Bronchial epithelial cell (primary cell): ENCODE results near the gene ABCA4. TPM values are rescaled to one million over a fixed set of nuclear protein-coding genes. Genes with fewer than 3 reads are reported as not detected.

Experiments used
- DNase-seq: peaks from one replicate; pipeline ENCODE4 v3.0.0-alpha.2; 2010; ENCODE audit warnings: low read depth
- FAIRE-seq: peaks from 2 replicates; lab custom pipeline; 2011; peaks lifted over from hg19 to GRCh38; lab: Jason Lieb, UNC
- H3K27me3 ChIP-seq: 2 replicates; pipeline ENCODE4 v1.5.1; 2011; ENCODE audit warnings: low read length; ENCODE audit not compliant: control insufficient read depth, insufficient read depth
- H3K36me3 ChIP-seq: 2 replicates; pipeline ENCODE4 v1.5.1; 2011; ENCODE audit warnings: low read length; ENCODE audit not compliant: control insufficient read depth, insufficient read depth
- H3K4me3 ChIP-seq: 2 replicates; pipeline ENCODE4 v1.5.1; 2011; ENCODE audit warnings: mild to moderate bottlenecking, low read depth, low read length, control low read depth
- CTCF ChIP-seq: IDR thresholded peaks from 2 replicates; pipeline ENCODE4 v1.5.1; 2011; ENCODE audit warnings: mild to moderate bottlenecking, moderate library complexity, low read length, control low read depth, inconsistent platforms; ENCODE audit not compliant: insufficient read depth, severe bottlenecking
- total RNA-seq: library from RNA; depleted of rRNA; stranded (reverse); fragments of >200 nt; gene quantifications from 2 replicates; pipeline ENCODE4 v1.2.1, GENCODE V29; 2014

Gene ABCA4
- total RNA-seq, 1 donor from 2014 or later = under 0.01 TPM

- H3K36me3 ChIP-seq = no peaks in the 10 kb centered on the region
- TF ChIP-seq CTCF = peak; percentile 68
- DNase-seq = peak; percentile 65
- H3K27me3 ChIP-seq = no peaks in the 10 kb centered on the region
- H3K4me3 ChIP-seq = no peak overlapping the region
- FAIRE-seq = no peak
These were observed 95.3 kb downstream of the ABCA4 start for GRCh38 chr1:94025383-94026340.

- DNase-seq (no peak), FAIRE-seq (no peak)
- TF ChIP-seq CTCF = no peak
- Histone ChIP-seq H3K4me3 (no peak overlapping the region), H3K36me3 (no peaks in the 10 kb centered on the region), H3K27me3 (no peaks in the 10 kb centered on the region)
These were observed 96.7 kb downstream of the ABCA4 start for GRCh38 chr1:94024104-94024792.

- Histone ChIP-seq H3K36me3 (no peaks in the 10 kb centered on the region), H3K4me3 (no peak overlapping the region), H3K27me3 (no peaks in the 10 kb centered on the region)
- FAIRE-seq (peak; percentile 97), DNase-seq (peak; percentile 90)
- TF ChIP-seq CTCF = no peak
These were observed 98.3 kb downstream of the ABCA4 start for GRCh38 chr1:94022471-94023189.

GRCh38 chr1:94020764-94021579 lies 100.0 kb downstream of the ABCA4 start:
- TF ChIP-seq CTCF = no peak
- Histone ChIP-seq H3K36me3 (no peaks in the 10 kb centered on the region), H3K27me3 (no peaks in the 10 kb centered on the region), H3K4me3 (no peak overlapping the region)
- DNase-seq = peak; percentile 75
- no peak for FAIRE-seq

GRCh38 chr1:94019327-94019726 lies 101.6 kb downstream of the ABCA4 start:
- no peak for DNase-seq
- FAIRE-seq = no peak
- H3K4me3 ChIP-seq = no peak overlapping the region
- H3K36me3 ChIP-seq = no peaks in the 10 kb centered on the region
- H3K27me3 ChIP-seq = no peaks in the 10 kb centered on the region
- TF ChIP-seq CTCF = no peak
